DND-41 (cell line): ENCODE results near the gene SCAMP5.

Experiments
- ATAC-seq: fragments of 200-7000 bp; cut with Tn5 transposase; 3 replicates; pipeline ENCODE4 v1.9.1; 2021; ENCODE audit warnings: low read depth; ENCODE audit not compliant: insufficient read depth
- DNase-seq: peaks from one replicate; pipeline ENCODE4 v3.0.0-alpha.2; 2020
- H2AFZ ChIP-seq: 2 replicates; pipeline ENCODE4 v1.6.0; 2012; ENCODE audit warnings: low read depth, low read length
- H3K27ac ChIP-seq: 2 replicates; pipeline ENCODE4 v1.5.1; 2012; ENCODE audit warnings: low read length, inconsistent platforms
- H3K27me3 ChIP-seq: fragments of 200-600 bp; sonication (generic); 2 replicates; pipeline ENCODE4 v1.6.0; 2012; ENCODE audit warnings: low read length, mild to moderate bottlenecking, inconsistent platforms; ENCODE audit not compliant: insufficient read depth, poor library complexity
- H3K36me3 ChIP-seq: 2 replicates; pipeline ENCODE4 v1.5.1; 2012; ENCODE audit warnings: low read length, inconsistent platforms; ENCODE audit not compliant: insufficient read depth
- H3K4me1 ChIP-seq: 2 replicates; pipeline ENCODE4 v1.5.1; 2012; ENCODE audit warnings: mild to moderate bottlenecking, low read length; ENCODE audit not compliant: insufficient read depth
- H3K4me2 ChIP-seq: 2 replicates; pipeline ENCODE4 v1.6.0; 2012; ENCODE audit warnings: mild to moderate bottlenecking, moderate library complexity, low read length, inconsistent platforms; ENCODE audit not compliant: insufficient read depth
- H3K4me3 ChIP-seq, 2 experiments: fragments of 200-600 bp in 1 of 2; shearing (Covaris generic) in 1 of 2; 2 replicates each; pipeline ENCODE4 v1.5.1; 2012 to 2016; ENCODE audit warnings: inconsistent platforms in 2 of 2, low read length in 2 of 2, mild to moderate bottlenecking in 2 of 2, low read depth in 1 of 2, moderate library complexity in 1 of 2
- H3K79me2 ChIP-seq: 2 replicates; pipeline ENCODE4 v1.6.0; 2012; ENCODE audit warnings: low read length, inconsistent platforms; ENCODE audit not compliant: insufficient read depth
- H3K9ac ChIP-seq: 2 replicates; pipeline ENCODE4 v1.6.0; 2012; ENCODE audit warnings: low read depth, mild to moderate bottlenecking, inconsistent platforms, low read length, moderate library complexity
- H3K9me3 ChIP-seq: 2 replicates; pipeline ENCODE4 v1.5.1; 2012; ENCODE audit warnings: low read length, moderate library complexity, mild to moderate bottlenecking, inconsistent platforms; ENCODE audit not compliant: insufficient read depth, severe bottlenecking
- H4K20me1 ChIP-seq: 2 replicates; pipeline ENCODE4 v1.6.0; 2012; ENCODE audit warnings: low read length; ENCODE audit not compliant: insufficient read depth
- EZH2 ChIP-seq: IDR thresholded peaks from 3 replicates; pipeline ENCODE4 v1.6.1; 2012; ENCODE audit warnings: borderline replicate concordance, low read depth, mild to moderate bottlenecking, moderate library complexity, low read length, inconsistent platforms; ENCODE audit not compliant: severe bottlenecking
- TF ChIP-seq, protein P1 (sequence below): IDR thresholded peaks from 2 replicates; pipeline ENCODE4 v1.5.1; 2012; ENCODE audit warnings: borderline replicate concordance, low read length, moderate library complexity, mild to moderate bottlenecking; ENCODE audit not compliant: poor library complexity, severe bottlenecking; ENCODE audit errors: extremely low read depth

The SCAMP5 gene

DNA sequence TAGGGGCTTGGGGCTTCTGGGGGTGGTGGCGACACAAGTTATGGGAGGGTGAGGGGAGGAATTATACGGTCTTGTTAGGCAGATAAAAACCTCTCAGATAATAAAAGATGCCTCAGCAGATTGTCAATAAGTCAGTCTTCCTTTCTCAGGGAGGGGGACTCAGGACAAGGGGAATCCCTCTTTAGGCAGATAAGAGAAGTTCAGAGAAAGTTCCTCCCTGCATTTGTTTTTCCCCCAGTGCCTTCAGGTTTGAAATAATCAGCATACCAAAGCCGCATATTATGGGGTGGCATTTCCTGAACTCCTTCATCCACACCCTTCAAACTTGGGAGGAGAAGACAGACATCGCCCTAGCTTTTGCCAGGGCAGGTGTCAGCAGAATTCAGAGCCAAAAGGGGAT is 36.5 kb downstream of the SCAMP5 start:
- H2AFZ ChIP-seq, result no peak overlapping the region
- H3K9me3 ChIP-seq, result no peaks in the 10 kb centered on the region
- DNase-seq, result no peak
- H3K9ac ChIP-seq, result no peak overlapping the region
- peaks cover 20% of the 10 kb centered on the region for H3K36me3 ChIP-seq
- peaks cover 12% of the 10 kb centered on the region for H4K20me1 ChIP-seq
- H3K27me3 ChIP-seq, result no peaks in the 10 kb centered on the region
- H3K4me3 ChIP-seq, result no peak overlapping the region
- ATAC-seq, result no peak
- H3K4me2 ChIP-seq, result no peak overlapping the region
- no peaks in the 10 kb centered on the region; the same call in 1 of the 2 replicates for H3K4me1 ChIP-seq
- TF ChIP-seq EZH2, result no peak
- no peak overlapping the region for H3K27ac ChIP-seq
- peaks cover 2% of the 10 kb centered on the region; the same call in 1 of the 2 replicates for H3K79me2 ChIP-seq

- Histone ChIP-seq H3K36me3 (peaks cover 20% of the 10 kb centered on the region), H4K20me1 (peaks cover 12% of the 10 kb centered on the region), H3K4me3 (no peak overlapping the region), H3K79me2 (peaks cover 2% of the 10 kb centered on the region; the same call in 1 of the 2 replicates), H3K9ac (no peak overlapping the region), H3K27me3 (no peaks in the 10 kb centered on the region), H3K9me3 (no peaks in the 10 kb centered on the region), H3K27ac (no peak overlapping the region), H3K4me2 (no peak overlapping the region), H3K4me1 (no peaks in the 10 kb centered on the region; the same call in 1 of the 2 replicates), H2AFZ (no peak overlapping the region)
- ATAC-seq, result no peak
- TF ChIP-seq, protein P1, sequence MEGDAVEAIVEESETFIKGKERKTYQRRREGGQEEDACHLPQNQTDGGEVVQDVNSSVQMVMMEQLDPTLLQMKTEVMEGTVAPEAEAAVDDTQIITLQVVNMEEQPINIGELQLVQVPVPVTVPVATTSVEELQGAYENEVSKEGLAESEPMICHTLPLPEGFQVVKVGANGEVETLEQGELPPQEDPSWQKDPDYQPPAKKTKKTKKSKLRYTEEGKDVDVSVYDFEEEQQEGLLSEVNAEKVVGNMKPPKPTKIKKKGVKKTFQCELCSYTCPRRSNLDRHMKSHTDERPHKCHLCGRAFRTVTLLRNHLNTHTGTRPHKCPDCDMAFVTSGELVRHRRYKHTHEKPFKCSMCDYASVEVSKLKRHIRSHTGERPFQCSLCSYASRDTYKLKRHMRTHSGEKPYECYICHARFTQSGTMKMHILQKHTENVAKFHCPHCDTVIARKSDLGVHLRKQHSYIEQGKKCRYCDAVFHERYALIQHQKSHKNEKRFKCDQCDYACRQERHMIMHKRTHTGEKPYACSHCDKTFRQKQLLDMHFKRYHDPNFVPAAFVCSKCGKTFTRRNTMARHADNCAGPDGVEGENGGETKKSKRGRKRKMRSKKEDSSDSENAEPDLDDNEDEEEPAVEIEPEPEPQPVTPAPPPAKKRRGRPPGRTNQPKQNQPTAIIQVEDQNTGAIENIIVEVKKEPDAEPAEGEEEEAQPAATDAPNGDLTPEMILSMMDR, result no peak
- TF ChIP-seq EZH2, result no peak
- no peak for DNase-seq
Measured at GRCh38 chr15:75032395-75032794, 37.0 kb downstream of the SCAMP5 start.

DNA sequence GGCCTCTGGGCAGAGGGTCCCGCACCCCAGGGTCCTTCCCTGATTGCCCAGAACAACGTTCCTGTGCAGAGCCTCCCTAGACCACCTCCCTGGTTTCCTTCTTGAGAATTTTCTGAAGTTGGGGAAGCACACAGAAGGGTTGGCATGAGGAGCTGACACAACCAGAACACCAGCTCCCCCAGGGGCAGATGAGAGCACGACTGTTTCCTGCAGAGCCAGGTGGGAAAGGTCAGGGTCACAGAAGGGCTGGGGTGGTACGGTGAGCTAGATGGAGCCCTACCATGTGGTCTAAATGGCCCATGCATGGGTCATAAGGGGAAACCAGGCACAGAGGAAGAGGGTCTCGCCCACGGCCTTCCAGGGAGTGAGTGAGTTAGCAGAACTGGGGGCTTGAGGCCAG is 38.4 kb downstream of the SCAMP5 start:
- Histone ChIP-seq H3K4me1 (no peaks in the 10 kb centered on the region; the same call in 1 of the 2 replicates), H3K79me2 (peaks cover 2% of the 10 kb centered on the region; the same call in 1 of the 2 replicates), H3K27me3 (no peaks in the 10 kb centered on the region), H3K9me3 (no peaks in the 10 kb centered on the region), H2AFZ (no peak overlapping the region), H4K20me1 (peaks cover 12% of the 10 kb centered on the region), H3K9ac (no peak overlapping the region), H3K4me3 (no peak overlapping the region), H3K27ac (no peak overlapping the region), H3K36me3 (peaks cover 20% of the 10 kb centered on the region), H3K4me2 (no peak overlapping the region)
- TF ChIP-seq, protein P1, result no peak
- TF ChIP-seq EZH2, result no peak
- DNase-seq, result no peak
- ATAC-seq, result no peak

DNA sequence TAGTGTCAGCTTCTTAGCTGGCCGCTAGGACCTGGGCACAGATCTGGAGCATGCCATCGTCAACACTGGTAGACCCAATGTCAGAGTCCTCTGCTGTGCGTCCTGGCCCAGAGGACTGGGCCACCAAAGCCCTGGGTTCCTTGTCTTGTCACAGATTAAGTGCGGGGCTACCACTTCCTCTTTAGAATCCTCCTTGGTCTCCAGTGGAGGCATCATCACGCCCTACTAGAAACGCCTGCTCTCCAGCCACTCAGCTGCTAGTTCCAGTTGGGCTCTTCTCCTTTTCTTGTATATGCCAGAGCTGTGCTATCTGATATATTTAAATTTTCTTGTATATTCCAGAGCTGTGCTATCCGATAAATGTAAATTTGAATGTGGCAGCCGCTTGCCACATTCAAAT is 39.3 kb downstream of the SCAMP5 start:
- H3K9me3 ChIP-seq, result no peaks in the 10 kb centered on the region
- no peak overlapping the region for H3K4me2 ChIP-seq
- no peak for DNase-seq
- H3K27me3 ChIP-seq, result no peaks in the 10 kb centered on the region
- H3K36me3 ChIP-seq, result peaks cover 18% of the 10 kb centered on the region
- H3K9ac ChIP-seq, result no peak overlapping the region
- H3K27ac ChIP-seq, result no peak overlapping the region
- no peak overlapping the region for H3K4me3 ChIP-seq
- H4K20me1 ChIP-seq, result peaks cover 9% of the 10 kb centered on the region
- no peak overlapping the region for H2AFZ ChIP-seq
- H3K79me2 ChIP-seq, result peaks cover 2% of the 10 kb centered on the region; the same call in 1 of the 2 replicates
- no peaks in the 10 kb centered on the region; the same call in 1 of the 2 replicates for H3K4me1 ChIP-seq
- TF ChIP-seq, protein P1, result no peak
- no peak for ATAC-seq
